Measurements from ENCODE around the gene SCFD2.

Gene SCFD2

GRCh38 chr4:52877694-52878093 lies 488.2 kb downstream of the SCFD2 start:
- DNase-seq (ENCODE audit: low read depth), result no peak

- DNase-seq (ENCODE audit: low read depth), result no peak
These were observed 488.8 kb downstream of the SCFD2 start for GRCh38 chr4:52877036-52877435.

GRCh38 chr4:52876069-52876468 lies 489.8 kb downstream of the SCFD2 start:
- DNase-seq (ENCODE audit: low read depth), result no peak

DNA sequence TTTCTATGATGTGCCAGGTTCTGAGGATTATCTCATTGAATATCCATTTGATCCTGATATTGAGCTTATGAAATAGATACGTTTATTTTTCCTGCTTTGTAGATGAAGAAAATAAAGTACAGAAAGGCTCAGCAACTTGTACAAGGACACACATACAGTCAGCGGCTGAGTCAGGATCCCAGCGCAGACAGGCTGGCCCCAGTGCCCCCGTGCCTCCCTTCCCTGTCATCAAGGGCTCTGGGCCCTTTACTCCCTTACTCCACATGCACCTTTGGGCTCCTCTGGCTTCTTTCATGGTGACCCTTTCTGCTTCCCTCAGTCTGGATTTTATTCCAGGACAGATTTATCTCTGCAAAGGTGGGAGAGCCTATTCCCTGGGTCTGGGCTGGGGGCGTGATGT lies 490.9 kb downstream of the SCFD2 start:
- no peak for DNase-seq (ENCODE audit: low read depth)

DNA sequence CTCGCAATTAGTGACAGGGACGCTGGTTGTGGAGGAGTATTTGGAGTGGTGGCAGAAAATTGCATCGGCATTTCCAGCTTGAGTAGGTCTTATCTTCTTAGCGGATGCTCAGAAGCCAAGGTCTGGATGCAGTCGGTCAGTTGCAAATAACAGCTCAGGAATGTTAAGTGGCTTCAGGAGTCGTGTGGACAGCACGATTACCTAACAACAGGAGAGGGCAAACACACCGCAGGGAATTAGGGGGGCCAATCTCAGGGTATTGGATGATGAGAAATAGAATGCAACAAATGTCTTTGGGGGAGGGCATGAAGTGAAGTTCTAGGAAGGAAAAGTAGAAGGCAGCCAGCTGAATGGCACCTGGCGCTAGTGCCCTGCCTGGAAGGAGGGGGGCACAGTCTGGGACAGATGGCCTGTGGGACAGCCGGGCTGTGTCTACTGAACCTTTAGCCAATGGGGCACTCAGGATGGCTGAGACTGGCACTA lies 492.0 kb downstream of the SCFD2 start:
- no peak for DNase-seq (ENCODE audit: low read depth)

DNA sequence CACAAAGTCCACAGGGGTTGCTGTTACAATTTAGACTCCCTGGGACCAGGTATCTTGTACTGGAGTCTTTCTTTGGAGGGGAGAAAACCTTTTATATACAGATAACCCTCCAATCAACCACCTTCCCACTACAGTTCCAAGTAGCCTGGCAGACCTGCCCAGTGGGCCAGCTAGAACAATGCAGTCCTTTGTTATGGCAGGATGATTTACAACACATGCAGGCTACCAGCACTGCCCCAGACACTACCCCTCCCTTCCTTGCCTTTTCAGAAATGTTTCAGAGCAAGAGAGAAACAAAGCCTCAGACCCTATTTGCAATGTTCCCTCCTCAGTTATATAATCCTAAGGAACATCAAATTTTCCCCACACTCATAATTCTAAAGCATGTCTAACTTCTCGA lies 492.7 kb downstream of the SCFD2 start:
- DNase-seq (ENCODE audit: low read depth), result no peak

DNA sequence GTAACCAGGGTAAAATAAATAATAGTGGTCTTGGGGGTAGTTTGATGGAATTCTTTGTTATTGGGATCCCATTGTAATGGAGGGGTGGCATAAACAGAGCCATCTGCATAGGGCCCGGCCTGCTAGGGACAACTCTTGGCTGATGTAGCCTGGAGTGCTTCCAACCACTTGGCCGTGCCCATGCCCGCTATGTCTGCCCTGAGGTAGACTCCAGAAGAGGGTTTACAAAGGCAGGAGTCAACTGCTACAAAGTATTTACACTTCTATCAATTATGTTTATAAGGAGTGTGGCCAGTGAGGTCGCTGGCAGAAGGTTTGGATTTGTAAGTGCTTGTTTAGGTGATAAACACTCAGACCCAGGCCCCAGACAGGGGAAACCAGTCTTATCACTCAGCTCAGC lies 495.6 kb downstream of the SCFD2 start:
- no peak for DNase-seq (ENCODE audit: low read depth)

DNA sequence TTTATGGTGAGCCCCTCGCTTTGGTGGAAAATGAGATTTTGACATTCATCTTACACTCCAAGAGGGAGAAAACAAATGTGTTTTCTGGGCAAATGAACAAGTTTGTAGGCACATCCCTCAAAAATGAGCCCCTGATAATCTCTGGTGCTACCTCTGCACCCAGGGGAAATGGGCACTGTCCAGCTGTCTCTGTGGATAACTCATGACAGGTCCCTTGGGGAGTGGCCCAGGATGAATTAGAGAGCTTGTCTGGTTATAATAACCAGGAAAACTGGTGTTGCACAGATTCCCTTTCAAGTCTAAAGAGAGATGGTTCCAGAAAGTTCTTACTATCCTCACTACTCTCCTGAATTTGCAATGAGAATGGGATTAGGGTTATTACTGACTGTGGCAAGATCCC lies 496.2 kb downstream of the SCFD2 start:
- no peak for DNase-seq (ENCODE audit: low read depth)

- no peak for DNase-seq (ENCODE audit: low read depth)
These were observed 496.7 kb downstream of the SCFD2 start for GRCh38 chr4:52869196-52869595.

DNA sequence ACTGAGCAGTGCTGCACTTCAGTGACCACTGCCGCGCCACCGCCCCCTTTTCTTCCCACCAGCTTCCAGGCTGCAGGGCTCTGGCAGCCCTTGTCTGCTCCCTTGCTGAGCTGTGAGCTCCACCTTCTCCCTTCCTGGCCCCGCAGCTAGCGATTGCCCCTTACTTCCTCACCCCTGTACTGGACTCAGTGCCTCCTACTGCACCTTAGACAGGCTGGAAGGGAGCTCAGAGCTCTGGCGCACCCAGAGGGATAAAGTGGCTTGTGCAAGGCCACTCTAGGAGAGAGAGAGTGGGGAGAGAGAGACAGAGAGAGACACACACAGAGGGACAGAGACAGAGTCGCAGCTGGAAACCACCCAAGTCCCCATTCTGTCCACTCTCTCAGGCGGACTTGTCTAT lies 497.7 kb downstream of the SCFD2 start:
- no peak for DNase-seq (ENCODE audit: low read depth)

GRCh38 chr4:52867163-52867562 lies 498.7 kb downstream of the SCFD2 start:
- DNase-seq (ENCODE audit: low read depth), result no peak

DNA sequence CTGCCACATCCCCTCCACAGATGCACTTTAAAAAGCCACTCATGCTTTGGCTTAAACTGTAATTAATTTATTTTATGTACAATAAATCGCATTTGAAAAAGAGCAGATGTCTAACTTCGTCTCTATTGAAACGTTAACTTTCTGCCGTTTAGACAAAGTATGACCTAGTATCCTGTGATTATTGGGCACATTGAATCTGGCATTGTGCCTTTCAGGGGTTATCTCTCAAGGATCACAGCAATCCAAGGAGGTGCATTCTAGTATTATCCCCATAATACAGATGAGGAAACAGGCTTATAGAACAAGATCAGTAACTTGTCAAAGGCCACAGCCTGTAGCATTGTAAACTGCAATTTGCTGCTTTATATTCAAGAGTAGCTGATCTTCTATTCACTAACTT lies 499.1 kb downstream of the SCFD2 start:
- no peak for DNase-seq (ENCODE audit: low read depth)

DNA sequence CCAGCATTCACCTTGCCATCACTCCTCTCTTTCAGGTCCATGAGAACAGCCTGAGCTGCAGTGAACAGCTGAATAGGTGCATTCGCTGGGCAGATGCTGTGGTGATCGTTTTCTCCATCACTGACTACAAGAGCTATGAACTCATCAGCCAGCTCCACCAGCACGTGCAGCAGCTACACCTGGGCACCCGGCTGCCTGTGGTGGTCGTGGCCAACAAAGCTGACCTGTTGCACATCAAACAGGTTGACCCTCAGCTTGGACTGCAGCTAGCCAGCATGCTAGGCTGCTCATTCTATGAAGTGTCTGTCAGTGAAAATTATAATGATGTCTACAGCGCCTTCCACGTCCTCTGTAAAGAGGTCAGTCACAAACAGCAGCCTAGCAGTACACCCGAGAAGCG lies 500.6 kb downstream of the SCFD2 start:
- DNase-seq (ENCODE audit: low read depth), result no peak

GRCh38 chr4:52864793-52865192 lies 501.1 kb downstream of the SCFD2 start:
- DNase-seq (ENCODE audit: low read depth), result no peak

DNA sequence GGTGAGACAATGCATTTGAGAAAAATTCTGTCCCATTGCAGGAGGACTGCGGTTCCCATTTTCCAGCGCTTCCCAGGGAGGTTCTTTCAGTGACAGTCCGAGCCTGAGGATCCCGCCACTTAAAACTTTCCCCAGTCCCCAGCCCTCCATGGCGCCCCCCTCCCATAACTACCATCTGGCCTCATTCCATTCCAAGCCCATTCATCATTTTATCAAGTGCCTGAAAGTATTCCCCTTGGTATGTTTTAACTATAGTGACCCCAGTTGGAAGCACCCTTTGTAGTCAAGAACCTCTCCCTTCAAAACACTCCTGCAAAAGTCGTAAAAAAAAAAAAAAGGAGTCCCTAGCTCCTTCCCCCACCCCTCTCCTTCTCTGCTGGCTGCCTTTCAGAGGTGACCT lies 502.5 kb downstream of the SCFD2 start:
- no peak for DNase-seq (ENCODE audit: low read depth)

DNA sequence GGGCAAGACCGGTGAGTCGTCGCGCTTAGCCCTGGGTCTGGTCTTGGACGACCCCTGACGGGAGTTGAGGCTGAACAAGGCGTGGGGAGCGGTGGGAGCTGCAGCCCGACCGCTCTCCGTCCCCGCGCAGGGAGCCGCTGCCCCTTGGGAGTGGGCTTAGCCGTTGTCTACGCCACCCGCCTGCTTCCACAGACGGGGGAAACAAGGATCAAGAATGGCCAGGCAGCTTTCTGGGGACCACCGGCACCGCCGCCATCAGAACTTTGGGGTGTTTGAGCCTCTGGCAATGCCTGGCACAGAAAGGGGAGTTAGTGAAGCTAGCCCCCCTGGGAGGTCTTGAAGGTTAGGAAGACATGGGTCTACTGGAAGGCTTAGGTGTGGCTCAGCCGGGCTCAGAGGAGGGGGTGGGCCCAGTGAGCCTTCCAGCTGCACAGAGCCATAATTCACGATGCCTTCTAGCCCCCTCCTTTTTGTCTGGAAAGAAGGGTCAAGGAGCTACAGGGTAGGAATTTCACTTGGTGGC lies 503.2 kb downstream of the SCFD2 start:
- DNase-seq (ENCODE audit: low read depth), result no peak

DNA sequence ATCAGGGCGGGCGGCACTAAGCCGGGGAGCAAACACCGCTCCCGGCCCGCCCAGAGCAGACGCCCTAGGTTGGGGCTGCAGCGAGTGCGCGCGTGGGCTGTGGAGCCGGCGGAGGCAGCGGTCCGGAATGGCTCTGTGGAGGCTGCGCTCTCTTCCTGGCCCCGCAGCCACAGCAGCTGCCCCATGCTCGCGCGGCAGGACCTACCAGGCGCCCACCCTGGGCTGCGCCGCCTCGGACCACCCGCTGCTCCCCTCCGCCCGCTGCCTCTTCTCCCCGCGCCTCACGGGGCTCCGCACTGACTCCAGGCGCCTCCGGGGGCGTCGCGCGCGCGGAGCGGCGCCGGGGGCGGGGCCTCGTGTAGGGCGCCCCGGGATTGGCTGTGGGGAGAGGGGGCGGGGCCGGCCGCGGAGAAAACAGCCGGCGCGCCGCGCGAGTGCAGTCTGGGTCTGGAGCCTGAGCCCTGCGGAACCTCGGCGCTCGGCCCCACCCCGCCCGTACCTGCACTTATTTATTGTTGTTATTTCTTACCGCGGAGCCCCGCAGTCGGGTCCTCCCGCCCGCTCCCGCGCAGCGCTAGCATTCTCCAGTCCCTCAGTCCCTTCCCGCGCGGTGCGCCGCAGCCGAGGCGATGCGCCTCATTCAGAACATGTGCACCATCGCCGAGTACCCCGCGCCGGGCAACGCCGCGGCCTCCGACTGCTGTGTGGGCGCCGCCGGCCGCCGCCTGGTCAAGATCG lies 503.8 kb downstream of the SCFD2 start, which contains the start of gene RASL11B:
Gene RASL11B, plus strand, starts transcription at position 439 of the 738 bp plus-strand sequence. Its CDS starts 191 bp downstream, at position 630.
- peak; percentile 86 for DNase-seq (ENCODE audit: low read depth)

GRCh38 chr4:52861171-52861823 lies 504.6 kb downstream of the SCFD2 start:
- DNase-seq (ENCODE audit: low read depth), result no peak

GRCh38 chr4:52860361-52860760 lies 505.5 kb downstream of the SCFD2 start:
- DNase-seq (ENCODE audit: low read depth), result no peak

DNA sequence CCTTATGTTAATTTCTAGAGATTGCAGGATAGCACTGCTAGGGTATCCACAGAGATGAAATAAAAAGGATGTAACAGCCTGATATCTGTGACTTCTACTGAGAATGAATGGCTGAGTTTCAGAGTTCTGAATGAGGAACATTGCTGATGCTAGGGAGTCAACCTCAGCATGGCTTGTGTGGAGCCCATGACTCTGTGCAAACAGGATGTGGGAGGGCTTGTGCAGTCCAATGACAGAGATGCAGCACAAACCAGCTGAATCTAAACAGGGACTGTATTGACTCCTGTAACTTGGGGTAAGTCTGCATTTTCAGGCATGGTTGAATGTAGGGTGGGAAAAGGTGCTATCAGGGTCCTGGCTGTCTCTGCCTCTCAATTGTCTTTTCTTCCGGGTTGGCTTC lies 509.1 kb downstream of the SCFD2 start:
- DNase-seq (ENCODE audit: low read depth), result no peak

DNA sequence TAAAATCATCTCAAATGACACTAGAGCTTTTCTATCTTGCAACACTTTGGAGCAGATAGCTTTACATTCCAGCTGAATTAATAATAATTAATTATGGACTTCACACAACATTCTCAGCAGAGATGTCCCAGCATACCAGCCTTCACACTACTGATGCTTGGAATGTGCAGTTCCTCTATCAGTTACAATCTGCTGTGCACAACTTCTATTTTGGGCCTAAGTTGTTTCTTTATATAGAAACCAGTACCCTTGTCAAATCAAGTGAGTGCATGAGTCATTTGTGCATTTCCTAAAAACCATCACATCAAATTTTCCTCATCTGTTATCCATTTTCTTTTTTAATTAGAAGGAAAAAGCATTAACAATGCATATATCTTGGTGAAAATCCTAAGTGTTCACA lies 512.5 kb downstream of the SCFD2 start:
- no peak for DNase-seq (ENCODE audit: low read depth)

DNA sequence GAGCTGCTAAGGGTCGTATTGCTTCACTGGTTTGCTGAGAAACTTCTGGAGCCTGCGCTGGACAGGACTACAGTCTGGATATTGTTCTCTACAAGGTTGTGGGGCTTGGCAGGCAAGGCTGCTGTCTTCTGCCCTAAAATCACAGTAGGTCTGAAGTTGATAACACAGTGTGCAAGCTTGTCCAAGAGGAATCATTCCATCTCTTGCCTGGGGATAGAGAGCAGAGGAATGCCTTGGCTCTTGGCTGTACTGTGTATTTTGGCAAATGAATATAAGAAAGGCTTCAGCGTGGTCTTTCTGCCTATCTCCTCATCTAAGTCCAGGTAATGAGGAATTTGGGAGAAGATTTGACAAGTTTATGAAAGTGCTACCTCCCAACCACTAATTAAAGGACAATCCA lies 513.1 kb downstream of the SCFD2 start:
- no peak for DNase-seq (ENCODE audit: low read depth)

- DNase-seq (ENCODE audit: low read depth), result no peak
These were observed 513.8 kb downstream of the SCFD2 start for GRCh38 chr4:52852041-52852440.
